PC-3 (cell line): ENCODE measurements around the gene ATF7. TPM values are rescaled to one million over a fixed set of nuclear protein-coding genes. Genes with fewer than 3 reads are reported as not detected.

Experiments used
- ATAC-seq: fragments of 200-7000 bp; cut with Tn5 transposase; 2 replicates; pipeline ENCODE4 v1.9.1; 2020; ENCODE audit warnings: mild to moderate bottlenecking, moderate library complexity
- BruUV-seq: library from RNA; stranded (reverse); fragments of 400-500 nt; replicated peaks from 2 replicates; lab custom pipeline; 2021; lab: Mats Ljungman, UMichigan
- CTCF ChIA-PET: fragments of 300-600 bp; sonication (Branson Sonifier 250); formaldehyde crosslinking; loops from one replicate; lab custom pipeline; 2022; ENCODE audit warnings: antibody characterized with exemption; lab: Charles Lee
- POLR2A ChIA-PET: fragments of 300-600 bp; sonication (Branson Sonifier 250); formaldehyde crosslinking; loops from one replicate; lab custom pipeline; 2022; ENCODE audit warnings: antibody characterized with exemption; ENCODE audit not compliant: unreplicated experiment; lab: Charles Lee
- DNase-seq: peaks from one replicate; pipeline ENCODE4 v3.0.0-alpha.2; 2015
- H2AFZ ChIP-seq: fragments of 300-600 bp; sonication (generic); 2 replicates; pipeline ENCODE4 v1.6.0; 2016; ENCODE audit warnings: antibody characterized with exemption, low read length
- H3F3A ChIP-seq: fragments of 300-600 bp; sonication (generic); one replicate; pipeline ENCODE4 v1.6.0; 2017; ENCODE audit warnings: antibody characterized with exemption, low read length, control low read depth, mild to moderate bottlenecking; ENCODE audit not compliant: unreplicated experiment
- H3K27ac ChIP-seq: fragments of 300-600 bp; sonication (generic); 2 replicates; pipeline ENCODE4 v1.5.1; 2016; ENCODE audit warnings: mild to moderate bottlenecking, low read length
- H3K27me3 ChIP-seq: fragments of 300-600 bp; sonication (generic); 2 replicates; pipeline ENCODE4 v1.6.1; 2016; ENCODE audit warnings: low read length, mixed read lengths
- H3K36me3 ChIP-seq: fragments of 300-600 bp; sonication (generic); 2 replicates; pipeline ENCODE4 v1.6.1; 2016; ENCODE audit warnings: low read depth, mixed run types, low read length, mixed read lengths
- H3K4me1 ChIP-seq: fragments of 300-600 bp; sonication (generic); 2 replicates; pipeline ENCODE4 v1.5.1; 2016; ENCODE audit warnings: low read length; ENCODE audit not compliant: insufficient read depth
- H3K4me2 ChIP-seq: fragments of 300-600 bp; sonication (generic); 2 replicates; pipeline ENCODE4 v1.6.0; 2016; ENCODE audit warnings: low read length
- H3K4me3 ChIP-seq: fragments of 300-600 bp; sonication (generic); 2 replicates; pipeline ENCODE4 v1.5.1; 2016; ENCODE audit warnings: mild to moderate bottlenecking, low read length, mixed read lengths
- H3K79me2 ChIP-seq: fragments of 300-600 bp; sonication (generic); 2 replicates; pipeline ENCODE4 v1.6.1; 2017; ENCODE audit warnings: low read length, mixed read lengths
- H3K9ac ChIP-seq: fragments of 300-600 bp; sonication (generic); 2 replicates; pipeline ENCODE4 v1.6.0; 2016; ENCODE audit warnings: mild to moderate bottlenecking, low read length
- H3K9me2 ChIP-seq: fragments of 300-600 bp; sonication (generic); replicated peaks from 2 replicates; pipeline ENCODE4 v1.6.1; 2016; ENCODE audit warnings: mixed run types, low read length, mixed read lengths
- H3K9me3 ChIP-seq: fragments of 300-600 bp; sonication (generic); 2 replicates; pipeline ENCODE4 v1.6.1; 2016; ENCODE audit warnings: low read length, mixed read lengths
- H4K20me1 ChIP-seq: fragments of 300-600 bp; sonication (generic); 2 replicates; pipeline ENCODE4 v1.6.1; 2016; ENCODE audit warnings: low read length, mixed read lengths
- CTCF ChIP-seq: fragments of 300-600 bp; sonication (generic); conservative IDR thresholded peaks from 2 replicates; pipeline ENCODE4 v1.5.1; 2017; ENCODE audit warnings: antibody characterized with exemption, low read depth, mild to moderate bottlenecking, low read length
- EZH2 ChIP-seq: fragments of 300-600 bp; sonication (generic); IDR thresholded peaks from one replicate; pipeline ENCODE4 v1.6.1; 2017; ENCODE audit warnings: antibody characterized with exemption, mild to moderate bottlenecking, low read length; ENCODE audit not compliant: unreplicated experiment
- EZH2phosphoT487 ChIP-seq: fragments of 300-600 bp; sonication (generic); IDR thresholded peaks from 2 replicates; pipeline ENCODE4 v1.6.1; 2018; ENCODE audit warnings: mild to moderate bottlenecking, antibody characterized with exemption, low read length, borderline replicate concordance
- intact Hi-C: fragments of 100-400 bp; cut with micrococcal nuclease; formaldehyde crosslinking; loops from 2 replicates; pipeline ENCODE4 v1.9.0; 2023
- total RNA-seq: library from RNA; depleted of rRNA; stranded (reverse); fragments of >200 nt; gene quantifications from 2 replicates; pipeline ENCODE4 v1.2.3, GENCODE V29; 2014

Gene ATF7
- total RNA-seq, 1 experiment from 2014 or later, result 7.9 TPM

- Histone ChIP-seq H3K4me3 (no peak overlapping the region), H3K4me2 (no peak overlapping the region), H3K79me2 (peaks cover 29% of the 10 kb centered on the region), H3F3A (no peaks in the 10 kb centered on the region), H3K9me3 (no peaks in the 10 kb centered on the region), H3K9ac (no peak overlapping the region), H3K27me3 (no peaks in the 10 kb centered on the region), H3K27ac (no peak overlapping the region), H3K4me1 (peaks cover 21% of the 10 kb centered on the region), H4K20me1 (no peaks in the 10 kb centered on the region), H3K36me3 (no peaks in the 10 kb centered on the region), H3K9me2 (no peaks in the 10 kb centered on the region), H2AFZ (no peak overlapping the region)
- DNase-seq (no peak), ATAC-seq (no peak)
- ChIA-PET POLR2A (no interaction called here), CTCF (no interaction called here)
- no peak for TF ChIP-seq EZH2phosphoT487
- TF ChIP-seq EZH2, result no peak
- TF ChIP-seq CTCF, result no peak
- BruUV-seq, result no TSS peak
- intact Hi-C loops, result loop anchor here (5.0 kb wide), 1 partner anchor 66 kb away; no protein-coding TSS in a partner anchor
These were observed 1.7 kb upstream of the ATF7 start for GRCh38 chr12:53627919-53628318.

GRCh38 chr12:53626702-53627169 lies 554 bp upstream of the ATF7 start:
- ChIA-PET POLR2A (no interaction called here), CTCF (no interaction called here)
- H3K27me3 ChIP-seq, result no peaks in the 10 kb centered on the region
- no peaks in the 10 kb centered on the region for H4K20me1 ChIP-seq
- H3K9ac ChIP-seq, result peak overlapping the region; percentile 95
- TF ChIP-seq EZH2, result no peak
- TF ChIP-seq EZH2phosphoT487, result no peak
- TF ChIP-seq CTCF, result no peak
- H3K36me3 ChIP-seq, result no peaks in the 10 kb centered on the region
- H3K27ac ChIP-seq, result no peak overlapping the region
- no peaks in the 10 kb centered on the region for H3K9me2 ChIP-seq
- no peaks in the 10 kb centered on the region for H3F3A ChIP-seq
- H3K4me2 ChIP-seq, result peak overlapping the region; percentile 84
- BruUV-seq, result TSS peak; percentile 68
- peak overlapping the region; percentile 72 for H3K4me3 ChIP-seq
- peak overlapping the region; percentile 89 for H2AFZ ChIP-seq
- peaks cover 21% of the 10 kb centered on the region for H3K4me1 ChIP-seq
- peaks cover 39% of the 10 kb centered on the region for H3K79me2 ChIP-seq
- DNase-seq (no peak), ATAC-seq (no peak)
- intact Hi-C loops, result loop anchor here (1.0 to 5.0 kb wide), 3 partner anchors 33 to 64 kb away; partner anchors contain the start of gene ATP5MC2
- H3K9me3 ChIP-seq, result no peaks in the 10 kb centered on the region

- Histone ChIP-seq H4K20me1 (no peaks in the 10 kb centered on the region), H3K9me2 (no peaks in the 10 kb centered on the region), H3K27me3 (no peaks in the 10 kb centered on the region), H3F3A (no peaks in the 10 kb centered on the region), H3K79me2 (peaks cover 52% of the 10 kb centered on the region), H3K9ac (peak overlapping the region; percentile 95), H3K4me2 (peak overlapping the region; percentile 84), H3K36me3 (peaks cover 3% of the 10 kb centered on the region; the same call in 1 of the 2 replicates), H3K9me3 (no peaks in the 10 kb centered on the region), H3K4me3 (peak overlapping the region; percentile 72), H3K4me1 (peaks cover 21% of the 10 kb centered on the region), H2AFZ (peak overlapping the region; percentile 89), H3K27ac (no peak overlapping the region)
- TF ChIP-seq EZH2phosphoT487 (no peak), EZH2 (no peak), CTCF (no peak)
- DNase-seq, result no peak
- CTCF ChIA-PET, result interaction anchor here (1.7 kb wide), 1 partner anchor 82 kb away, joined by 4 read pairs; no protein-coding TSS in a partner anchor
- POLR2A ChIA-PET, result interaction anchor here (0.6 to 1.0 kb wide), 3 partner anchors 33 to 75 kb away, joined by 3 to 11 read pairs (median 4); no protein-coding TSS in a partner anchor
- intact Hi-C loops, result loop anchor here (2.0 to 5.0 kb wide), 2 partner anchors 63 to 83 kb away; no protein-coding TSS in a partner anchor
- BruUV-seq, result TSS peak; percentile 60
- no peak for ATAC-seq
These were observed 723 bp downstream of the ATF7 start for GRCh38 chr12:53625373-53625945.
